Non-pigmented ciliary epithelial cell (primary cell): ENCODE results near the gene OCEL1.

Experiments
- DNase-seq: peaks from one replicate; pipeline ENCODE4 v3.0.0-alpha.2; 2010; ENCODE audit warnings: low read depth

The OCEL1 gene

GRCh38 chr19:17210296-17210695 is 15.7 kb upstream of the OCEL1 start:
- no peak for DNase-seq

- DNase-seq, result no peak
Measured at GRCh38 chr19:17211547-17212446, 14.2 kb upstream of the OCEL1 start.

GRCh38 chr19:17213334-17213733 is 12.7 kb upstream of the OCEL1 start:
- no peak for DNase-seq

GRCh38 chr19:17214508-17215126 is 11.4 kb upstream of the OCEL1 start:
- DNase-seq, result no peak

- no peak for DNase-seq
Measured at GRCh38 chr19:17215127-17215971, 10.7 kb upstream of the OCEL1 start, which contains the start of gene USE1. TSS of gene USE1 (plus strand) at chr19:17215357. CDS start at chr19:17215406, 49 bp downstream.

- no peak for DNase-seq
Measured at GRCh38 chr19:17216058-17216670, 9.9 kb upstream of the OCEL1 start.

GRCh38 chr19:17219286-17219685 is 6.7 kb upstream of the OCEL1 start:
- no peak for DNase-seq

GRCh38 chr19:17220207-17220758 is 5.7 kb upstream of the OCEL1 start:
- no peak for DNase-seq

- DNase-seq, result no peak
Measured at GRCh38 chr19:17225053-17225452, 973 bp upstream of the OCEL1 start.

GRCh38 chr19:17227798-17228367 is 1.9 kb downstream of the OCEL1 start:
- no peak for DNase-seq

GRCh38 chr19:17229890-17230289 is 3.9 kb downstream of the OCEL1 start:
- no peak for DNase-seq

GRCh38 chr19:17232258-17232657 is 6.2 kb downstream of the OCEL1 start:
- DNase-seq, result no peak

- no peak for DNase-seq
Measured at GRCh38 chr19:17234911-17235299, 8.9 kb downstream of the OCEL1 start.

- no peak for DNase-seq
Measured at GRCh38 chr19:17235300-17235970, 9.4 kb downstream of the OCEL1 start.

- no peak for DNase-seq
Measured at GRCh38 chr19:17235971-17236777, 10.1 kb downstream of the OCEL1 start.

- DNase-seq, result no peak
Measured at GRCh38 chr19:17236811-17237543, 11.0 kb downstream of the OCEL1 start.

GRCh38 chr19:17237747-17238706 is 12.0 kb downstream of the OCEL1 start:
- no peak for DNase-seq
